Ramos (cell line): ENCODE measurements around the gene HRK.

ENCODE experiments used
- in situ Hi-C: fragments of 300-500 bp; cut with MboI; formaldehyde crosslinking; loops from one replicate; pipeline ENCODE4 v1.14.3; 2022; ENCODE audit warnings: low sequenced_read_pairs; ENCODE audit not compliant: unreplicated experiment

Gene HRK

GRCh38 chr12:116881325-116881876 is at the start of gene HRK:
Gene HRK, minus strand, starts transcription at chr12:116881441. Its CDS starts 134 bp downstream, at chr12:116881307.
- in situ Hi-C loops: loop anchor here (10.0 kb wide), 1 partner anchor 177 kb away; no protein-coding TSS in a partner anchor

GRCh38 chr12:116929885-116930284 is 48.6 kb upstream of the HRK start:
- in situ Hi-C loops: no loop called here

- in situ Hi-C loops: no loop called here
Measured at GRCh38 chr12:116928504-116928903, 47.3 kb upstream of the HRK start.

- in situ Hi-C loops: no loop called here
Measured at GRCh38 chr12:116927244-116927940, 46.2 kb upstream of the HRK start.

- in situ Hi-C loops: no loop called here
Measured at GRCh38 chr12:116926283-116927243, 45.3 kb upstream of the HRK start.

GRCh38 chr12:116924558-116925453 is 43.6 kb upstream of the HRK start:
- in situ Hi-C loops: no loop called here

GRCh38 chr12:116922194-116922897 is 41.1 kb upstream of the HRK start:
- in situ Hi-C loops: no loop called here

GRCh38 chr12:116920939-116921338 is 39.7 kb upstream of the HRK start:
- in situ Hi-C loops: no loop called here

- in situ Hi-C loops: no loop called here
Measured at GRCh38 chr12:116919706-116920485, 38.7 kb upstream of the HRK start.

GRCh38 chr12:116919247-116919661 is 38.0 kb upstream of the HRK start:
- in situ Hi-C loops: no loop called here

GRCh38 chr12:116918464-116918863 is 37.2 kb upstream of the HRK start:
- in situ Hi-C loops: no loop called here

- in situ Hi-C loops: no loop called here
Measured at GRCh38 chr12:116916714-116917114, 35.5 kb upstream of the HRK start.

- in situ Hi-C loops: no loop called here
Measured at GRCh38 chr12:116916122-116916521, 34.9 kb upstream of the HRK start.

- in situ Hi-C loops: no loop called here
Measured at GRCh38 chr12:116915326-116915725, 34.1 kb upstream of the HRK start.

- in situ Hi-C loops: no loop called here
Measured at GRCh38 chr12:116910645-116911451, 29.6 kb upstream of the HRK start, which contains the start of gene FBXW8. Gene FBXW8, plus strand, starts transcription at chr12:116910950. Its CDS starts 88 bp downstream, at chr12:116911038.

GRCh38 chr12:116910280-116910644 is 29.0 kb upstream of the HRK start:
- in situ Hi-C loops: no loop called here

- in situ Hi-C loops: no loop called here
Measured at GRCh38 chr12:116906285-116906684, 25.0 kb upstream of the HRK start.

- in situ Hi-C loops: no loop called here
Measured at GRCh38 chr12:116903818-116904217, 22.6 kb upstream of the HRK start.
